Measurements from ENCODE around the gene ZSCAN23.
"Not testable (repeated sequence)": the region's sequence is repeated elsewhere in the genome, so short reads cannot be mapped to it uniquely, and the experiment has no call there.

ZSCAN23 gene

DNA sequence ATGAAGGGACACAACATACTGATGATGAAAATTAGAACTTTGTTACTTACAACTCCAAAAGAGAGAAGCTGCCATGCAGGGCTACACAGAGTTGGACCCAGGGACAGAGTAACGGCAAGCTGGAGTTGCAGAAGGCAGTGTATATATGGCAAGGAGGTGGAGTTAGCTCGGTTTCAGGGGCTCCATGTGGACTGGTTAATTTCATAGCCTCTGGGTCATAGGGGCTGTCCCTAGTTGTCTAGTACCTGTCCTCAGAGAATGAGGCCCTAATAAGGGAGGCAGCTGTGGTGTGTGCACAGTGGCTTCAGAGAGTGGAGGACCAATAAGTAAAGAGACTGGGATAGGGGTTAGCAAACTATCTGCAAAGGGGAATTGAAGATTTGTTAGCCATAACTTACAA, 35.9 kb downstream of the ZSCAN23 start:
- POLR2A ChIA-PET, result no interaction called here
- CTCF ChIA-PET, result no interaction called here
- H3K36me3 ChIP-seq (ENCODE audit: control insufficient read depth in 2 of 2, insufficient read depth in 1 of 2, low read length in 2 of 2), result no peaks in the 10 kb centered on the region
- H3K4me3 ChIP-seq (ENCODE audit: low read depth, low read length), result no peak overlapping the region
- H3K4me1 ChIP-seq (ENCODE audit: control insufficient read depth, insufficient read depth, low read length), result no peaks in the 10 kb centered on the region
- no peaks in the 10 kb centered on the region for H3K9me3 ChIP-seq (ENCODE audit: control insufficient read depth, insufficient read depth, low read depth, low read length)
- H3K27ac ChIP-seq (ENCODE audit: extremely low read depth, low read depth, low read length), result no peak overlapping the region
- TF ChIP-seq, protein P1, sequence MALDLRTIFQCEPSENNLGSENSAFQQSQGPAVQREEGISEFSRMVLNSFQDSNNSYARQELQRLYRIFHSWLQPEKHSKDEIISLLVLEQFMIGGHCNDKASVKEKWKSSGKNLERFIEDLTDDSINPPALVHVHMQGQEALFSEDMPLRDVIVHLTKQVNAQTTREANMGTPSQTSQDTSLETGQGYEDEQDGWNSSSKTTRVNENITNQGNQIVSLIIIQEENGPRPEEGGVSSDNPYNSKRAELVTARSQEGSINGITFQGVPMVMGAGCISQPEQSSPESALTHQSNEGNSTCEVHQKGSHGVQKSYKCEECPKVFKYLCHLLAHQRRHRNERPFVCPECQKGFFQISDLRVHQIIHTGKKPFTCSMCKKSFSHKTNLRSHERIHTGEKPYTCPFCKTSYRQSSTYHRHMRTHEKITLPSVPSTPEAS (tag by site-specific recombination; IDR thresholded peaks at IDR 0.05), result no peak
- TF ChIP-seq ZNF488 (tag by site-specific recombination; IDR thresholded peaks at IDR 0.05), result no peak
- TF ChIP-seq, protein P2, sequence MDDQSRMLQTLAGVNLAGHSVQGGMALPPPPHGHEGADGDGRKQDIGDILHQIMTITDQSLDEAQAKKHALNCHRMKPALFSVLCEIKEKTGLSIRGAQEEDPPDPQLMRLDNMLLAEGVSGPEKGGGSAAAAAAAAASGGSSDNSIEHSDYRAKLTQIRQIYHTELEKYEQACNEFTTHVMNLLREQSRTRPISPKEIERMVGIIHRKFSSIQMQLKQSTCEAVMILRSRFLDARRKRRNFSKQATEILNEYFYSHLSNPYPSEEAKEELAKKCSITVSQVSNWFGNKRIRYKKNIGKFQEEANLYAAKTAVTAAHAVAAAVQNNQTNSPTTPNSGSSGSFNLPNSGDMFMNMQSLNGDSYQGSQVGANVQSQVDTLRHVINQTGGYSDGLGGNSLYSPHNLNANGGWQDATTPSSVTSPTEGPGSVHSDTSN (CRISPR knock-in tag; IDR thresholded peaks at IDR 0.05), result no peak
- TF ChIP-seq ZFP37 (tag by site-specific recombination; IDR thresholded peaks at IDR 0.05), result no peak
- TF ChIP-seq ZNF266 (tag by site-specific recombination; IDR thresholded peaks at IDR 0.05; ENCODE audit: low read depth), result no peak
- TF ChIP-seq KLF9 (tag by site-specific recombination; IDR thresholded peaks at IDR 0.05; ENCODE audit: low read depth), result no peak
- TF ChIP-seq, protein P3, sequence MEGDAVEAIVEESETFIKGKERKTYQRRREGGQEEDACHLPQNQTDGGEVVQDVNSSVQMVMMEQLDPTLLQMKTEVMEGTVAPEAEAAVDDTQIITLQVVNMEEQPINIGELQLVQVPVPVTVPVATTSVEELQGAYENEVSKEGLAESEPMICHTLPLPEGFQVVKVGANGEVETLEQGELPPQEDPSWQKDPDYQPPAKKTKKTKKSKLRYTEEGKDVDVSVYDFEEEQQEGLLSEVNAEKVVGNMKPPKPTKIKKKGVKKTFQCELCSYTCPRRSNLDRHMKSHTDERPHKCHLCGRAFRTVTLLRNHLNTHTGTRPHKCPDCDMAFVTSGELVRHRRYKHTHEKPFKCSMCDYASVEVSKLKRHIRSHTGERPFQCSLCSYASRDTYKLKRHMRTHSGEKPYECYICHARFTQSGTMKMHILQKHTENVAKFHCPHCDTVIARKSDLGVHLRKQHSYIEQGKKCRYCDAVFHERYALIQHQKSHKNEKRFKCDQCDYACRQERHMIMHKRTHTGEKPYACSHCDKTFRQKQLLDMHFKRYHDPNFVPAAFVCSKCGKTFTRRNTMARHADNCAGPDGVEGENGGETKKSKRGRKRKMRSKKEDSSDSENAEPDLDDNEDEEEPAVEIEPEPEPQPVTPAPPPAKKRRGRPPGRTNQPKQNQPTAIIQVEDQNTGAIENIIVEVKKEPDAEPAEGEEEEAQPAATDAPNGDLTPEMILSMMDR (tag by site-specific recombination; IDR thresholded peaks at IDR 0.05), result no peak
- TF ChIP-seq TCF7L2 (IDR thresholded peaks at IDR 0.05; ENCODE audit: borderline replicate concordance, low read depth, low read length), result no peak
- no peak for TF ChIP-seq GLI2 (tag by site-specific recombination; IDR thresholded peaks at IDR 0.05; ENCODE audit: borderline replicate concordance, low read depth)
- TF ChIP-seq KLF8 (tag by site-specific recombination; IDR thresholded peaks at IDR 0.05), result no peak
- no peak for TF ChIP-seq TRIM28 (IDR thresholded peaks at IDR 0.05; ENCODE audit: borderline replicate concordance, low read length)
- no peak for TF ChIP-seq SALL2 (tag by site-specific recombination; IDR thresholded peaks at IDR 0.05; ENCODE audit: borderline replicate concordance)
- no peak for TF ChIP-seq ZNF521 (tag by site-specific recombination; IDR thresholded peaks at IDR 0.05)
- TF ChIP-seq ZNF146 (tag by site-specific recombination; IDR thresholded peaks at IDR 0.05), result no peak
- TF ChIP-seq, protein P4, sequence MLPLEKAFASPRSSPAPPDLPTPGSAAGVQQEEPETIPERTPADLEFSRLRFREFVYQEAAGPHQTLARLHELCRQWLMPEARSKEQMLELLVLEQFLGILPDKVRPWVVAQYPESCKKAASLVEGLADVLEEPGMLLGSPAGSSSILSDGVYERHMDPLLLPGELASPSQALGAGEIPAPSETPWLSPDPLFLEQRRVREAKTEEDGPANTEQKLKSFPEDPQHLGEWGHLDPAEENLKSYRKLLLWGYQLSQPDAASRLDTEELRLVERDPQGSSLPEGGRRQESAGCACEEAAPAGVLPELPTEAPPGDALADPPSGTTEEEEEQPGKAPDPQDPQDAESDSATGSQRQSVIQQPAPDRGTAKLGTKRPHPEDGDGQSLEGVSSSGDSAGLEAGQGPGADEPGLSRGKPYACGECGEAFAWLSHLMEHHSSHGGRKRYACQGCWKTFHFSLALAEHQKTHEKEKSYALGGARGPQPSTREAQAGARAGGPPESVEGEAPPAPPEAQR (tag by site-specific recombination; IDR thresholded peaks at IDR 0.05), result no peak
- no peak for TF ChIP-seq ZNF777 (tag by site-specific recombination; IDR thresholded peaks at IDR 0.05; ENCODE audit: borderline replicate concordance)
- TF ChIP-seq, protein P5, sequence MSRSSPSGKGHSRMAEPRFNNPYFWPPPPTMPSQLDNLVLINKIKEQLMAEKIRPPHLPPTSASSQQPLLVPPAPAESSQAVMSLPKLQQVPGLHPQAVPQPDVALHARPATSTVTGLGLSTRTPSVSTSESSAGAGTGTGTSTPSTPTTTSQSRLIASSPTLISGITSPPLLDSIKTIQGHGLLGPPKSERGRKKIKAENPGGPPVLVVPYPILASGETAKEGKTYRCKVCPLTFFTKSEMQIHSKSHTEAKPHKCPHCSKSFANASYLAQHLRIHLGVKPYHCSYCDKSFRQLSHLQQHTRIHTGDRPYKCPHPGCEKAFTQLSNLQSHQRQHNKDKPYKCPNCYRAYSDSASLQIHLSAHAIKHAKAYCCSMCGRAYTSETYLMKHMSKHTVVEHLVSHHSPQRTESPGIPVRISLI (tag by site-specific recombination; IDR thresholded peaks at IDR 0.05), result no peak

DNA sequence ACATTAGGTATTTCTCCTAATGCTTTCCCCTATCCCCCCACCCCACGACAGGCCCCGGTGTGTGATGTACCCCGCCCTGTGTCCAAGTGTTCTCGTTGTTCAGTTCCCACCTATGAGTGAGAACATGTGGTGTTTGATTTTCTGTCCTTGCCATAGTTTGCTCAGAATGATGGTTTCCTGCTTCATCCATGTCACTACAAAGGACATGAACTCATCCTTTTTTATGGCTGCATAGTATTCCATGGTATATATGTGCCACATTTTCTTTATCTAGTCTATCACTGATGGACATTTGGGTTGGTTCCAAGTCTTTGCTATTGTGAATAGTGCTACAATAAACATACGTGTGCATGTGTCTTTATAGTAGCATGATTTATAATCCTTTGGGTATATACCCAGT, 39.4 kb downstream of the ZSCAN23 start:
- POLR2A ChIA-PET, result not testable (repeated sequence)
- peak; percentile 93 for TF ChIP-seq ZNF146 (tag by site-specific recombination; IDR thresholded peaks at IDR 0.05)
- TF ChIP-seq, protein P6, sequence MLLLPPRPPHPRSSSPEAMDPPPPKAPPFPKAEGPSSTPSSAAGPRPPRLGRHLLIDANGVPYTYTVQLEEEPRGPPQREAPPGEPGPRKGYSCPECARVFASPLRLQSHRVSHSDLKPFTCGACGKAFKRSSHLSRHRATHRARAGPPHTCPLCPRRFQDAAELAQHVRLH (tag by site-specific recombination; IDR thresholded peaks at IDR 0.05), result peak; percentile 65

More for the DNA sequence above, 39.4 kb downstream of the ZSCAN23 start:
- CTCF ChIA-PET; H3K9me3 ChIP-seq (ENCODE audit: control insufficient read depth, insufficient read depth, low read depth, low read length); H3K4me3 ChIP-seq (ENCODE audit: low read depth, low read length); H3K36me3 ChIP-seq (ENCODE audit: control insufficient read depth in 2 of 2, insufficient read depth in 1 of 2, low read length in 2 of 2); H3K4me1 ChIP-seq (ENCODE audit: control insufficient read depth, insufficient read depth, low read length); H3K27ac ChIP-seq (ENCODE audit: extremely low read depth, low read depth, low read length): not testable (repeated sequence)
